SK-N-SH treated with all-trans-retinoic acid at 6 μM for 48 hours (cell line): Measurements from ENCODE around the gene CNNM1.

Source experiments
- ATAC-seq: fragments of 200-7000 bp; cut with Tn5 transposase; 3 replicates; pipeline ENCODE4 v1.9.1; 2020; ENCODE audit warnings: mild to moderate bottlenecking, moderate library complexity
- BACH2 ChIP-seq: fragments of 250-450 bp; sonication (Bioruptor Pico); IDR thresholded peaks from 2 replicates; pipeline ENCODE4 v1.9.0; 2021; ENCODE audit warnings: mild to moderate bottlenecking, borderline replicate concordance
- ESRRG ChIP-seq: fragments of 250-450 bp; sonication (Bioruptor Pico); IDR thresholded peaks from 2 replicates; pipeline ENCODE4 v1.6.1; 2021; ENCODE audit warnings: mild to moderate bottlenecking
- GLIS3 ChIP-seq: fragments of 250-450 bp; sonication (Bioruptor Pico); IDR thresholded peaks from 2 replicates; pipeline ENCODE4 v1.5.0; 2020; ENCODE audit warnings: mild to moderate bottlenecking, moderate library complexity
- ISL1 ChIP-seq: fragments of 250-450 bp; sonication (Bioruptor Pico); IDR thresholded peaks from 2 replicates; pipeline ENCODE4 v2.1.2; 2022; ENCODE audit warnings: mild to moderate bottlenecking, moderate library complexity
- OSR1 ChIP-seq: fragments of 250-450 bp; sonication (Bioruptor Pico); IDR thresholded peaks from 2 replicates; pipeline ENCODE4 v1.8.0; 2022; ENCODE audit warnings: moderate library complexity, mild to moderate bottlenecking, inconsistent platforms
- PPARA ChIP-seq: fragments of 250-450 bp; sonication (Bioruptor Pico); IDR thresholded peaks from 2 replicates; pipeline ENCODE4 v1.5.0; 2020; ENCODE audit warnings: mild to moderate bottlenecking, borderline replicate concordance
- RARB ChIP-seq: fragments of 250-450 bp; sonication (Bioruptor Pico); IDR thresholded peaks from 2 replicates; pipeline ENCODE4 v1.8.0; 2021; ENCODE audit warnings: mild to moderate bottlenecking, moderate library complexity
- SNAI2 ChIP-seq: fragments of 250-450 bp; sonication (Bioruptor Pico); IDR thresholded peaks from 2 replicates; pipeline ENCODE4 v1.5.0; 2020; ENCODE audit warnings: mild to moderate bottlenecking, moderate library complexity
- TCF4 ChIP-seq: fragments of 250-450 bp; sonication (Bioruptor Pico); IDR thresholded peaks from 2 replicates; pipeline ENCODE4 v1.8.0; 2021; ENCODE audit warnings: mild to moderate bottlenecking, moderate library complexity, borderline replicate concordance
- TOX ChIP-seq: fragments of 250-450 bp; sonication (Bioruptor Pico); IDR thresholded peaks from 2 replicates; pipeline ENCODE4 v1.8.0; 2021; ENCODE audit warnings: mild to moderate bottlenecking, moderate library complexity, borderline replicate concordance
- ZC3H10 ChIP-seq: fragments of 250-450 bp; sonication (Bioruptor Pico); IDR thresholded peaks from 2 replicates; pipeline ENCODE4 v1.5.1; 2021; ENCODE audit warnings: mild to moderate bottlenecking, moderate library complexity
- ZFP3 ChIP-seq: fragments of 250-450 bp; sonication (Bioruptor Pico); IDR thresholded peaks from 2 replicates; pipeline ENCODE4 v1.5.0; 2020; ENCODE audit warnings: mild to moderate bottlenecking, moderate library complexity
- ZFP30 ChIP-seq: fragments of 450-650 bp; formaldehyde crosslinking; IDR thresholded peaks from 2 replicates; pipeline ENCODE4 v1.5.0; 2022; ENCODE audit warnings: mild to moderate bottlenecking, moderate library complexity
- ZNF565 ChIP-seq: fragments of 450-650 bp; formaldehyde crosslinking; conservative IDR thresholded peaks from 2 replicates; pipeline ENCODE4 v1.5.0; 2020; ENCODE audit warnings: low read depth, mild to moderate bottlenecking, moderate library complexity
- ZNF8 ChIP-seq: fragments of 450-650 bp; formaldehyde crosslinking; IDR thresholded peaks from 2 replicates; pipeline ENCODE4 v1.5.0; 2020; ENCODE audit warnings: mild to moderate bottlenecking, moderate library complexity
- TF ChIP-seq, protein P1 (sequence below): fragments of 250-450 bp; sonication (Bioruptor Pico); IDR thresholded peaks from 2 replicates; pipeline ENCODE4 v1.8.0; 2021; ENCODE audit warnings: low read depth, mild to moderate bottlenecking, moderate library complexity, borderline replicate concordance
- TF ChIP-seq, protein P2 (sequence below): fragments of 250-450 bp; sonication (Bioruptor Pico); IDR thresholded peaks from 2 replicates; pipeline ENCODE4 v1.8.0; 2020; ENCODE audit warnings: mild to moderate bottlenecking, moderate library complexity, borderline replicate concordance
- TF ChIP-seq, protein P3 (sequence below): fragments of 250-450 bp; sonication (Bioruptor Pico); IDR thresholded peaks from 2 replicates; pipeline ENCODE4 v1.5.1; 2020; ENCODE audit warnings: low read depth, mild to moderate bottlenecking, moderate library complexity
- TF ChIP-seq, protein P4 (sequence below): fragments of 250-450 bp; sonication (Bioruptor Pico); IDR thresholded peaks from 2 replicates; pipeline ENCODE4 v1.5.1; 2021; ENCODE audit warnings: mild to moderate bottlenecking, moderate library complexity
- TF ChIP-seq, protein P5 (sequence below): fragments of 250-450 bp; sonication (Bioruptor Pico); IDR thresholded peaks from 2 replicates; pipeline ENCODE4 v1.5.0; 2020; ENCODE audit warnings: mild to moderate bottlenecking, moderate library complexity

Gene CNNM1

DNA sequence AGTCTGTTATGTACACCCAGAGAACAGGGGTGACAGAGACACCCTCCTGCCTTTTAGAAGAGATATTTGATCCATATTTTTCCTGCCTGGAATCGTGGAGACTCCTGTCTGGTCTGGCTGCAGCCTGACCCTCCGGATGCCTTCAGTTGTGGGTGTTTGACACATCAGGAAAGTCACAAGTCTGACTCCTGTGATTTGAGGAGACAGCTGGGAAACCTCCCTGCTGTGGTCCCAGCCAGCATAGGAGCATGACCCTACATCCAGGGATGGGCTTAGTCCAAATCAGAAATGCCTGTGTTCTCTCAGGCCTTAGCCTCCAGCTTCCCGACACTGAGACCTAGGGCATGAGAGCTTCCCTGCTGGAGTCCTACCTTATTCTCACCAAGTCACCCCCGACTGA, 57.9 kb downstream of the CNNM1 start:
- peak; percentile 36; the same call in 2 of the 3 replicates for ATAC-seq
- TF ChIP-seq SNAI2 (CRISPR knock-in tag) (no peak), ISL1 (CRISPR knock-in tag) (no peak), ZNF8 (CRISPR knock-in tag) (no peak), GLIS3 (no peak), OSR1 (CRISPR knock-in tag) (no peak), ESRRG (no peak), PPARA (CRISPR knock-in tag) (no peak), ZFP3 (CRISPR knock-in tag) (no peak), RARB (no peak), TOX (CRISPR knock-in tag) (no peak), TCF4 (CRISPR knock-in tag) (no peak), BACH2 (CRISPR knock-in tag) (no peak), ZC3H10 (CRISPR knock-in tag) (no peak)
- TF ChIP-seq, protein P1, sequence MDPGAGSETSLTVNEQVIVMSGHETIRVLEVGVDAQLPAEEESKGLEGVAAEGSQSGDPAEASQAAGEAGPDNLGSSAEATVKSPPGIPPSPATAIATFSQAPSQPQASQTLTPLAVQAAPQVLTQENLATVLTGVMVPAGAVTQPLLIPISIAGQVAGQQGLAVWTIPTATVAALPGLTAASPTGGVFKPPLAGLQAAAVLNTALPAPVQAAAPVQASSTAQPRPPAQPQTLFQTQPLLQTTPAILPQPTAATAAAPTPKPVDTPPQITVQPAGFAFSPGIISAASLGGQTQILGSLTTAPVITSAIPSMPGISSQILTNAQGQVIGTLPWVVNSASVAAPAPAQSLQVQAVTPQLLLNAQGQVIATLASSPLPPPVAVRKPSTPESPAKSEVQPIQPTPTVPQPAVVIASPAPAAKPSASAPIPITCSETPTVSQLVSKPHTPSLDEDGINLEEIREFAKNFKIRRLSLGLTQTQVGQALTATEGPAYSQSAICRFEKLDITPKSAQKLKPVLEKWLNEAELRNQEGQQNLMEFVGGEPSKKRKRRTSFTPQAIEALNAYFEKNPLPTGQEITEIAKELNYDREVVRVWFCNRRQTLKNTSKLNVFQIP (CRISPR knock-in tag): no peak
- TF ChIP-seq, protein P2, sequence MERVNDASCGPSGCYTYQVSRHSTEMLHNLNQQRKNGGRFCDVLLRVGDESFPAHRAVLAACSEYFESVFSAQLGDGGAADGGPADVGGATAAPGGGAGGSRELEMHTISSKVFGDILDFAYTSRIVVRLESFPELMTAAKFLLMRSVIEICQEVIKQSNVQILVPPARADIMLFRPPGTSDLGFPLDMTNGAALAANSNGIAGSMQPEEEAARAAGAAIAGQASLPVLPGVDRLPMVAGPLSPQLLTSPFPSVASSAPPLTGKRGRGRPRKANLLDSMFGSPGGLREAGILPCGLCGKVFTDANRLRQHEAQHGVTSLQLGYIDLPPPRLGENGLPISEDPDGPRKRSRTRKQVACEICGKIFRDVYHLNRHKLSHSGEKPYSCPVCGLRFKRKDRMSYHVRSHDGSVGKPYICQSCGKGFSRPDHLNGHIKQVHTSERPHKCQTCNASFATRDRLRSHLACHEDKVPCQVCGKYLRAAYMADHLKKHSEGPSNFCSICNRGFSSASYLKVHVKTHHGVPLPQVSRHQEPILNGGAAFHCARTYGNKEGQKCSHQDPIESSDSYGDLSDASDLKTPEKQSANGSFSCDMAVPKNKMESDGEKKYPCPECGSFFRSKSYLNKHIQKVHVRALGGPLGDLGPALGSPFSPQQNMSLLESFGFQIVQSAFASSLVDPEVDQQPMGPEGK (CRISPR knock-in tag): no peak
- TF ChIP-seq, protein P3, sequence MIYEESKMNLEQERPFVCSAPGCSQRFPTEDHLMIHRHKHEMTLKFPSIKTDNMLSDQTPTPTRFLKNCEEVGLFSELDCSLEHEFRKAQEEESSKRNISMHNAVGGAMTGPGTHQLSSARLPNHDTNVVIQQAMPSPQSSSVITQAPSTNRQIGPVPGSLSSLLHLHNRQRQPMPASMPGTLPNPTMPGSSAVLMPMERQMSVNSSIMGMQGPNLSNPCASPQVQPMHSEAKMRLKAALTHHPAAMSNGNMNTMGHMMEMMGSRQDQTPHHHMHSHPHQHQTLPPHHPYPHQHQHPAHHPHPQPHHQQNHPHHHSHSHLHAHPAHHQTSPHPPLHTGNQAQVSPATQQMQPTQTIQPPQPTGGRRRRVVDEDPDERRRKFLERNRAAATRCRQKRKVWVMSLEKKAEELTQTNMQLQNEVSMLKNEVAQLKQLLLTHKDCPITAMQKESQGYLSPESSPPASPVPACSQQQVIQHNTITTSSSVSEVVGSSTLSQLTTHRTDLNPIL (CRISPR knock-in tag): no peak
- TF ChIP-seq, protein P4, sequence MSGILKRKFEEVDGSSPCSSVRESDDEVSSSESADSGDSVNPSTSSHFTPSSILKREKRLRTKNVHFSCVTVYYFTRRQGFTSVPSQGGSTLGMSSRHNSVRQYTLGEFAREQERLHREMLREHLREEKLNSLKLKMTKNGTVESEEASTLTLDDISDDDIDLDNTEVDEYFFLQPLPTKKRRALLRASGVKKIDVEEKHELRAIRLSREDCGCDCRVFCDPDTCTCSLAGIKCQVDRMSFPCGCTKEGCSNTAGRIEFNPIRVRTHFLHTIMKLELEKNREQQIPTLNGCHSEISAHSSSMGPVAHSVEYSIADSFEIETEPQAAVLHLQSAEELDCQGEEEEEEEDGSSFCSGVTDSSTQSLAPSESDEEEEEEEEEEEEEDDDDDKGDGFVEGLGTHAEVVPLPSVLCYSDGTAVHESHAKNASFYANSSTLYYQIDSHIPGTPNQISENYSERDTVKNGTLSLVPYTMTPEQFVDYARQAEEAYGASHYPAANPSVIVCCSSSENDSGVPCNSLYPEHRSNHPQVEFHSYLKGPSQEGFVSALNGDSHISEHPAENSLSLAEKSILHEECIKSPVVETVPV (CRISPR knock-in tag): no peak

DNA sequence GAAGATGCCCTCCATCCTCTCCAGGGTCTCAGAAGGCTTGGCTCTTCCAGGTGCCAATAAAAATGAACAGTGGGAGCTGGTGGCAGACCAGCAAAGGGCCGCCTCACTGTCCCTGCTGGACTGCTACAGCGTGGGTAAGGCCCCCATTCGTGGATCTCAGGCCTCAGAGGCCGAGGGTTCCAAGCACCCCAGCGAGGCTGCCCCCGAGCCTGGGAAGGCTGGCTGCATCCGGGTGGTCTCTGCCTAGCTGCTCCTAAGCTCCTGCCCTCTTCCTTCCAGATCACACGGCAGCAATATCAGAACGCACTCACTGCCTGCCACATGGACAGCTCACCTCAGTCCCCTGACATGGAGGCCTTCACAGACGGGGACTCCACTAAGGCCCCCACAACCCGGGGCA, 58.4 kb downstream of the CNNM1 start:
- TF ChIP-seq GLIS3 (no peak), ZFP30 (CRISPR knock-in tag) (no peak), ZFP3 (CRISPR knock-in tag) (no peak), ZNF565 (CRISPR knock-in tag) (no peak), BACH2 (CRISPR knock-in tag) (no peak), ZNF8 (CRISPR knock-in tag) (no peak), TOX (CRISPR knock-in tag) (no peak)
- TF ChIP-seq, protein P2 (CRISPR knock-in tag): no peak
- TF ChIP-seq, protein P3 (CRISPR knock-in tag): no peak
- TF ChIP-seq, protein P5, sequence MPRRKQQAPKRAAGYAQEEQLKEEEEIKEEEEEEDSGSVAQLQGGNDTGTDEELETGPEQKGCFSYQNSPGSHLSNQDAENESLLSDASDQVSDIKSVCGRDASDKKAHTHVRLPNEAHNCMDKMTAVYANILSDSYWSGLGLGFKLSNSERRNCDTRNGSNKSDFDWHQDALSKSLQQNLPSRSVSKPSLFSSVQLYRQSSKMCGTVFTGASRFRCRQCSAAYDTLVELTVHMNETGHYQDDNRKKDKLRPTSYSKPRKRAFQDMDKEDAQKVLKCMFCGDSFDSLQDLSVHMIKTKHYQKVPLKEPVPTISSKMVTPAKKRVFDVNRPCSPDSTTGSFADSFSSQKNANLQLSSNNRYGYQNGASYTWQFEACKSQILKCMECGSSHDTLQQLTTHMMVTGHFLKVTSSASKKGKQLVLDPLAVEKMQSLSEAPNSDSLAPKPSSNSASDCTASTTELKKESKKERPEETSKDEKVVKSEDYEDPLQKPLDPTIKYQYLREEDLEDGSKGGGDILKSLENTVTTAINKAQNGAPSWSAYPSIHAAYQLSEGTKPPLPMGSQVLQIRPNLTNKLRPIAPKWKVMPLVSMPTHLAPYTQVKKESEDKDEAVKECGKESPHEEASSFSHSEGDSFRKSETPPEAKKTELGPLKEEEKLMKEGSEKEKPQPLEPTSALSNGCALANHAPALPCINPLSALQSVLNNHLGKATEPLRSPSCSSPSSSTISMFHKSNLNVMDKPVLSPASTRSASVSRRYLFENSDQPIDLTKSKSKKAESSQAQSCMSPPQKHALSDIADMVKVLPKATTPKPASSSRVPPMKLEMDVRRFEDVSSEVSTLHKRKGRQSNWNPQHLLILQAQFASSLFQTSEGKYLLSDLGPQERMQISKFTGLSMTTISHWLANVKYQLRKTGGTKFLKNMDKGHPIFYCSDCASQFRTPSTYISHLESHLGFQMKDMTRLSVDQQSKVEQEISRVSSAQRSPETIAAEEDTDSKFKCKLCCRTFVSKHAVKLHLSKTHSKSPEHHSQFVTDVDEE (CRISPR knock-in tag): no peak
- ATAC-seq: no peak
